ENCODE results near the gene SLC6A17. TPM values are rescaled to one million over a fixed set of nuclear protein-coding genes. Genes with fewer than 3 reads are reported as not detected.

Gene SLC6A17
- polyA plus RNA-seq, 1 donor: 0.33 TPM

- H3K27me3 ChIP-seq (ENCODE audit: control insufficient read depth, insufficient read depth, low read length): peaks cover 71% of the 10 kb centered on the region
- H3K4me1 ChIP-seq (ENCODE audit: control insufficient read depth, insufficient read depth, low read length): no peaks in the 10 kb centered on the region
- no peaks in the 10 kb centered on the region for H3K9me3 ChIP-seq (ENCODE audit: control insufficient read depth, low read depth, low read length)
- H3K27ac ChIP-seq (ENCODE audit: low read length): no peak overlapping the region
- no peaks in the 10 kb centered on the region for H3K36me3 ChIP-seq (ENCODE audit: control insufficient read depth, insufficient read depth, low read length)
- no CpG with 5 or more reads among the region's 4 CpGs for WGBS (ENCODE audit: insufficient coverage, low lambda C conversion rate)
- H3K4me3 ChIP-seq (ENCODE audit: low read length): no peak overlapping the region
- no peak for DNase-seq
These were observed 15.0 kb upstream of the SLC6A17 start for GRCh38 chr1:110135246-110135645.

DNA sequence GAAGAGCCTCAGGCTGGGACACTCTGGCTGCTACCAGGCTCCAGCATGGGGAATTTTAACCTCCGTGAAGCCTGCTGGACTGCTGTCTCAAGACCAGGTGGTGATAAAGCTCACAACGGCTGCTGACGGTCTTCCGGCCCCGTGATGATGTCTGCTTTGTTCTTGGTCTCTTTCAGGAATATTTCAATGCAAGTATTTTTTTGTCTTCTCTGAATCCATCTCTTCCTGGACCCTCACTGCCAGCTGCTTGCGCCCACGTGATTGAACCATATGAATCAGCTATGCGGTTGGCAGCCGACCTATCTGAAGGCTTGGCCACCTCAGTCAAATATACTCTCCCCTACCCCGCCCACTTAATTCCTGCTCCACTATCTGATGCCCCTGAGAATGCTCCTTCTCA is 14.6 kb upstream of the SLC6A17 start:
- H3K9me3 ChIP-seq (ENCODE audit: control insufficient read depth, low read depth, low read length): no peaks in the 10 kb centered on the region
- H3K4me1 ChIP-seq (ENCODE audit: control insufficient read depth, insufficient read depth, low read length): no peaks in the 10 kb centered on the region
- peaks cover 69% of the 10 kb centered on the region for H3K27me3 ChIP-seq (ENCODE audit: control insufficient read depth, insufficient read depth, low read length)
- no peak overlapping the region for H3K4me3 ChIP-seq (ENCODE audit: low read length)
- H3K36me3 ChIP-seq (ENCODE audit: control insufficient read depth, insufficient read depth, low read length): no peaks in the 10 kb centered on the region
- WGBS (ENCODE audit: insufficient coverage, low lambda C conversion rate): 100% methylated on average over 1 of the region's 10 CpGs
- H3K27ac ChIP-seq (ENCODE audit: low read length): no peak overlapping the region
- DNase-seq: no peak

DNA sequence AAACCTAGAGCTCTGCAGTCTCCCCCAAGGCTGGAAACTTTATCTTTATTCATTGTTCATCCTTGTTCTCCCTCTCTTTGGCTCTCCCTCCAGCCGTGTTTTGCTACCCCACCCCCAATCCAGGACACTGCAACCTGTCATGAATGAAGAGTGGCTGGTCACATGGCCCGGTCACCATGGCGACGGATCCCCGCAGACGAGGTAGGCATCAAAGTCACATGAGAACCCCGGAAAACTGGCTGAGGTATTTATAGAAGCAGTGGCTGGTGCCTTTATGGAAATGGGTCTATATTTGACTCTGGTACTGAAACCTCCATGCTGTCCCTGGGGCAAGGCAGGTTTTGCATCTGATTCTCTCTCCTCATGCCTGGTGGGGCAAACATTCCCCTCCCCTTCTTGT is 13.4 kb upstream of the SLC6A17 start:
- Histone ChIP-seq H3K4me1 (ENCODE audit: control insufficient read depth, insufficient read depth, low read length) (no peaks in the 10 kb centered on the region), H3K4me3 (ENCODE audit: low read length) (no peak overlapping the region), H3K36me3 (ENCODE audit: control insufficient read depth, insufficient read depth, low read length) (no peaks in the 10 kb centered on the region), H3K27ac (ENCODE audit: low read length) (no peak overlapping the region), H3K9me3 (ENCODE audit: control insufficient read depth, low read depth, low read length) (no peaks in the 10 kb centered on the region), H3K27me3 (ENCODE audit: control insufficient read depth, insufficient read depth, low read length) (peaks cover 65% of the 10 kb centered on the region)
- DNase-seq: peak; percentile 15 to 35
- no CpG with 5 or more reads among the region's 7 CpGs for WGBS (ENCODE audit: insufficient coverage, low lambda C conversion rate)

DNA sequence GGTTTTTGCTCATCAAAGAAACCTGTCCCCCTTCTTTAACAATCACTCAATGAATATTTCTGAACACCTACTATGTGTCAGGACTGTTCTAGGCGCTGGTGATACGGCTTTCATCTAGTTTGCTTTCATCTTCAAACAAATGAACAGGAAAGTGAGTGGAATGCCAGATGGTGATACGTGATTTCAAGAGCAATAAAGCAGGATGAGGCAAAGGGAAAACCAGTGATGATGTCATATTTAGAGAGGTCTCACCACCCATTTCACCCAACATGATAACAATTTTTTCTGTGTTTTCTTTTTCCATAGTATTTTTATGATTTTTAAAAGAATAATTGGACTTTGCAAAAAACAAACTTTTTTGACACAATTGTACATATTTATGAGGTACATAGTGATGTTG is 11.3 kb upstream of the SLC6A17 start:
- Histone ChIP-seq H3K9me3 (ENCODE audit: control insufficient read depth, low read depth, low read length) (no peaks in the 10 kb centered on the region), H3K27me3 (ENCODE audit: control insufficient read depth, insufficient read depth, low read length) (peaks cover 62% of the 10 kb centered on the region), H3K4me3 (ENCODE audit: low read length) (no peak overlapping the region), H3K4me1 (ENCODE audit: control insufficient read depth, insufficient read depth, low read length) (no peaks in the 10 kb centered on the region), H3K36me3 (ENCODE audit: control insufficient read depth, insufficient read depth, low read length) (no peaks in the 10 kb centered on the region), H3K27ac (ENCODE audit: low read length) (no peak overlapping the region)
- 38% methylated on average over 2 of the region's 3 CpGs for WGBS (ENCODE audit: insufficient coverage, low lambda C conversion rate)
- DNase-seq: no peak

- no peaks in the 10 kb centered on the region for H3K4me1 ChIP-seq (ENCODE audit: control insufficient read depth, insufficient read depth, low read length)
- H3K27me3 ChIP-seq (ENCODE audit: control insufficient read depth, insufficient read depth, low read length): peaks cover 65% of the 10 kb centered on the region
- DNase-seq: no peak
- no peak overlapping the region for H3K4me3 ChIP-seq (ENCODE audit: low read length)
- H3K36me3 ChIP-seq (ENCODE audit: control insufficient read depth, insufficient read depth, low read length): no peaks in the 10 kb centered on the region
- H3K27ac ChIP-seq (ENCODE audit: low read length): no peak overlapping the region
- H3K9me3 ChIP-seq (ENCODE audit: control insufficient read depth, low read depth, low read length): no peaks in the 10 kb centered on the region
- no CpG with 5 or more reads among the region's 3 CpGs for WGBS (ENCODE audit: insufficient coverage, low lambda C conversion rate)
These were observed 5.9 kb upstream of the SLC6A17 start for GRCh38 chr1:110144366-110144765.

DNA sequence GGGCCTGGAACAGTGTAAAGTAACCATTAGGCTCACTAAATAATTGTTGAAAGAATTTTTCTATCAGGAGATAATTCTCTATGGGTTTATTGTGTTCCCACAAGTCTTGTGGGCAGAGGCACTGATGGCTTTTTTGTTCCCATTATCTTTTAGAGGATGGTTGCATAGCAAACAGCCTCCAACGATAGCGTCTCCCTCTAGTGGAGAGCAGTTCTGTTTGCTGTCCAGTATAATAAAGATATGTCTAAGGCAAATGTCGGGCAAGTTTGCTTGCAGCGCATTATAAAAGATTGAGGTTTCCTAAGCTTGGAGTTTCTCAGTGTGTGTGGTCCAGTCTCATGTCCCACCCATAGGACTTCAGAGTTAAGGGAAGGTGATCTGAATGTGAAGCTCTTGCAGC is 1.3 kb upstream of the SLC6A17 start:
- Histone ChIP-seq H3K27me3 (ENCODE audit: control insufficient read depth, insufficient read depth, low read length) (peaks cover 81% of the 10 kb centered on the region), H3K4me1 (ENCODE audit: control insufficient read depth, insufficient read depth, low read length) (no peaks in the 10 kb centered on the region), H3K9me3 (ENCODE audit: control insufficient read depth, low read depth, low read length) (no peaks in the 10 kb centered on the region), H3K4me3 (ENCODE audit: low read length) (no peak overlapping the region), H3K36me3 (ENCODE audit: control insufficient read depth, insufficient read depth, low read length) (no peaks in the 10 kb centered on the region), H3K27ac (ENCODE audit: low read length) (no peak overlapping the region)
- DNase-seq: no peak
- WGBS (ENCODE audit: insufficient coverage, low lambda C conversion rate): no CpG with 5 or more reads among the region's 4 CpGs

- H3K4me1 ChIP-seq (ENCODE audit: control insufficient read depth, insufficient read depth, low read length): no peaks in the 10 kb centered on the region
- no peak overlapping the region for H3K4me3 ChIP-seq (ENCODE audit: low read length)
- H3K27ac ChIP-seq (ENCODE audit: low read length): no peak overlapping the region
- H3K9me3 ChIP-seq (ENCODE audit: control insufficient read depth, low read depth, low read length): no peaks in the 10 kb centered on the region
- WGBS (ENCODE audit: insufficient coverage, low lambda C conversion rate): no CpG with 5 or more reads among the region's 37 CpGs
- no peak for DNase-seq
- H3K36me3 ChIP-seq (ENCODE audit: control insufficient read depth, insufficient read depth, low read length): no peaks in the 10 kb centered on the region
- H3K27me3 ChIP-seq (ENCODE audit: control insufficient read depth, insufficient read depth, low read length): peaks cover 72% of the 10 kb centered on the region
These were observed 928 bp downstream of the SLC6A17 start for GRCh38 chr1:110151175-110151669.

DNA sequence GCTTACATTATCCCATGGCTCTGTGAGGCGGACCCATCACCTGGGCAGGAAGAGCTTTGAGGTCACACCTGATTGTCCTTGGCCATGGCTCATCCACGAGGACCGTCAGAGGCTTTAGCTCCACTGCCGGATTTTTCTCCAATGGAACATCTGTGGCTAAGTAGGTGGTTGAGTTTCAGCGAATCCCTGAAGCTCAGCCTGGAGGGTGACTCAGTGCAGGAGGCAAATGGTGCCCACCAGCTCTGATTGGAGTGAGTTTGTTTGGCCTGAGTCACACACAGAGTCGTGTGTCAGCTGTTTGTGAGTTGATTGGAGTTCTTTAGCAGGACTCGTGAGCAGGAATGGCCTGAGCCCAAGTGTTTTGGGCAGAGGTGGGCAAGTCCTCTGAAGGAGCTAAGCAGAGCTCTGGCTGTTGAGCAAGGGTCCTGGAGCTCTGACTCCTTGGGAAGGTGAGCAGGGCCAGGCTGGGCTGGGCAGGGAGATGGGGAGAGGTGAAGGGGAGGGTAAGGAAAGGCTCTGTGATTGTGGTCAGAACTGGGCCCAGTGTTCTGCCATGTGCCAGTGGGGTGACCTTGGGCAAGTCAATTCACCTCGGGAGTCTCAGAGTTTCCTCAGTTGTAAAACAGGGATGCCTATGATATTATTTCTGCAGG is 2.0 kb downstream of the SLC6A17 start:
- no peaks in the 10 kb centered on the region for H3K36me3 ChIP-seq (ENCODE audit: control insufficient read depth, insufficient read depth, low read length)
- no peaks in the 10 kb centered on the region for H3K9me3 ChIP-seq (ENCODE audit: control insufficient read depth, low read depth, low read length)
- no peaks in the 10 kb centered on the region for H3K4me1 ChIP-seq (ENCODE audit: control insufficient read depth, insufficient read depth, low read length)
- peaks cover 62% of the 10 kb centered on the region for H3K27me3 ChIP-seq (ENCODE audit: control insufficient read depth, insufficient read depth, low read length)
- WGBS (ENCODE audit: insufficient coverage, low lambda C conversion rate): no CpG with 5 or more reads among the region's 8 CpGs
- no peak overlapping the region for H3K27ac ChIP-seq (ENCODE audit: low read length)
- DNase-seq: no peak
- H3K4me3 ChIP-seq (ENCODE audit: low read length): no peak overlapping the region

DNA sequence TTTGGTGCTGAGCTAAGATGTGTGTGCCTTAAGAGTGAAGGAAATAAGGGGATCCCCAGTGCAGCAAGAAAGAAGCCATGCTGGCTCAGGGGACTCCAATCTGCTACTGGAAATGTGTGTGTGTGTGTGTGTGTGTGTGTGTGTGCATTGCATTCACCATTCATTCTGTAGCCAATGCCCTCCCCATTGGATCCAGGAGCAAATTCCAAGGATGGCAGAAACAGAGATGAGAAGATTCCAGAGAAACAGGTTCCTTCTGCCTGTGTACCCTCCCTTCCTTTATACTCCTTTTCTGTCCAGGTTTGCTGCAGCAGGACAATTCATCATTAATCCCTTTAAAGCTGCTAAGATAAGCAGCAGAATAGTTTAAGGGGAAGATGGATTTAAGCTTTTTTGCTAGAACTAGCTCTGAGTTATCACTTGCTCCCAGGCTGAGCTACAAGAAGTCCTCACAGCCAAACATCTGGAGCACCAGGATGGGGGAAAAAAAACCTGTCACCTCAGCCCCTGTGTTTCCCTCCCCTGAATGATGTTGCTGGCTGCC is 3.2 kb downstream of the SLC6A17 start:
- Histone ChIP-seq H3K27me3 (ENCODE audit: control insufficient read depth, insufficient read depth, low read length) (peaks cover 52% of the 10 kb centered on the region), H3K36me3 (ENCODE audit: control insufficient read depth, insufficient read depth, low read length) (no peaks in the 10 kb centered on the region), H3K9me3 (ENCODE audit: control insufficient read depth, low read depth, low read length) (no peaks in the 10 kb centered on the region), H3K27ac (ENCODE audit: low read length) (no peak overlapping the region), H3K4me3 (ENCODE audit: low read length) (no peak overlapping the region), H3K4me1 (ENCODE audit: control insufficient read depth, insufficient read depth, low read length) (no peaks in the 10 kb centered on the region)
- no peak for DNase-seq

GRCh38 chr1:110155878-110156522 is 5.7 kb downstream of the SLC6A17 start:
- Histone ChIP-seq H3K27ac (ENCODE audit: low read length) (no peak overlapping the region), H3K36me3 (ENCODE audit: control insufficient read depth, insufficient read depth, low read length) (no peaks in the 10 kb centered on the region), H3K4me1 (ENCODE audit: control insufficient read depth, insufficient read depth, low read length) (no peaks in the 10 kb centered on the region), H3K27me3 (ENCODE audit: control insufficient read depth, insufficient read depth, low read length) (peaks cover 28% of the 10 kb centered on the region), H3K9me3 (ENCODE audit: control insufficient read depth, low read depth, low read length) (no peaks in the 10 kb centered on the region), H3K4me3 (ENCODE audit: low read length) (no peak overlapping the region)
- peak in 1 of 2 donors; percentile 51 for DNase-seq
- no CpG with 5 or more reads among the region's 7 CpGs for WGBS (ENCODE audit: insufficient coverage, low lambda C conversion rate)
